ENCODE results near the gene DNAH11. TPM values are rescaled to one million over a fixed set of nuclear protein-coding genes. Genes with fewer than 3 reads are reported as not detected.
A peak's percentile ranks its signal among the peaks of the same experiment; 100 is the strongest.
"Not testable (repeated sequence)": the region's sequence is repeated elsewhere in the genome, so short reads cannot be mapped to it uniquely, and the experiment has no call there.

Gene DNAH11, protein sequence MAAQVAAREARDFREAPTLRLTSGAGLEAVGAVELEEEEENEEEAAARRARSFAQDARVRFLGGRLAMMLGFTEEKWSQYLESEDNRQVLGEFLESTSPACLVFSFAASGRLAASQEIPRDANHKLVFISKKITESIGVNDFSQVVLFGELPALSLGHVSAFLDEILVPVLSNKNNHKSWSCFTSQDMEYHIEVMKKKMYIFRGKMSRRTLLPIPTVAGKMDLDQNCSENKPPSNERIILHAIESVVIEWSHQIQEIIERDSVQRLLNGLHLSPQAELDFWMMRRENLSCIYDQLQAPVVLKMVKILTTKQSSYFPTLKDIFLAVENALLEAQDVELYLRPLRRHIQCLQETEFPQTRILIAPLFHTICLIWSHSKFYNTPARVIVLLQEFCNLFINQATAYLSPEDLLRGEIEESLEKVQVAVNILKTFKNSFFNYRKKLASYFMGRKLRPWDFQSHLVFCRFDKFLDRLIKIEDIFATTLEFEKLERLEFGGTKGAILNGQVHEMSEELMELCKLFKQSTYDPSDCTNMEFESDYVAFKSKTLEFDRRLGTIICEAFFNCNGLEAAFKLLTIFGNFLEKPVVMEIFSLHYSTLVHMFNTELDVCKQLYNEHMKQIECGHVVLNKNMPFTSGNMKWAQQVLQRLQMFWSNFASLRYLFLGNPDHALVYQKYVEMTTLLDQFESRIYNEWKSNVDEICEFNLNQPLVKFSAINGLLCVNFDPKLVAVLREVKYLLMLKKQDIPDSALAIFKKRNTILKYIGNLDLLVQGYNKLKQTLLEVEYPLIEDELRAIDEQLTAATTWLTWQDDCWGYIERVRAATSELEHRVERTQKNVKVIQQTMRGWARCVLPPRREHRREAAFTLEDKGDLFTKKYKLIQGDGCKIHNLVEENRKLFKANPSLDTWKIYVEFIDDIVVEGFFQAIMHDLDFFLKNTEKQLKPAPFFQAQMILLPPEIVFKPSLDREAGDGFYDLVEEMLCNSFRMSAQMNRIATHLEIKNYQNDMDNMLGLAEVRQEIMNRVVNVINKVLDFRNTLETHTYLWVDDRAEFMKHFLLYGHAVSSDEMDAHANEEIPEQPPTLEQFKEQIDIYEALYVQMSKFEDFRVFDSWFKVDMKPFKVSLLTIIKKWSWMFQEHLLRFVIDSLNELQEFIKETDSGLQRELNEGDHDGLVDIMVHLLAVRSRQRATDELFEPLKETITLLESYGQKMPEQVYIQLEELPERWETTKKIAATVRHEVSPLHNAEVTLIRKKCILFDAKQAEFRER (N-terminal part only)
- 1 to 10 TPM; 1.9 to 5.2 (median 2.6) TPM for polyA plus RNA-seq (ENCODE audit: insufficient read length in 4 of 4)

DNA sequence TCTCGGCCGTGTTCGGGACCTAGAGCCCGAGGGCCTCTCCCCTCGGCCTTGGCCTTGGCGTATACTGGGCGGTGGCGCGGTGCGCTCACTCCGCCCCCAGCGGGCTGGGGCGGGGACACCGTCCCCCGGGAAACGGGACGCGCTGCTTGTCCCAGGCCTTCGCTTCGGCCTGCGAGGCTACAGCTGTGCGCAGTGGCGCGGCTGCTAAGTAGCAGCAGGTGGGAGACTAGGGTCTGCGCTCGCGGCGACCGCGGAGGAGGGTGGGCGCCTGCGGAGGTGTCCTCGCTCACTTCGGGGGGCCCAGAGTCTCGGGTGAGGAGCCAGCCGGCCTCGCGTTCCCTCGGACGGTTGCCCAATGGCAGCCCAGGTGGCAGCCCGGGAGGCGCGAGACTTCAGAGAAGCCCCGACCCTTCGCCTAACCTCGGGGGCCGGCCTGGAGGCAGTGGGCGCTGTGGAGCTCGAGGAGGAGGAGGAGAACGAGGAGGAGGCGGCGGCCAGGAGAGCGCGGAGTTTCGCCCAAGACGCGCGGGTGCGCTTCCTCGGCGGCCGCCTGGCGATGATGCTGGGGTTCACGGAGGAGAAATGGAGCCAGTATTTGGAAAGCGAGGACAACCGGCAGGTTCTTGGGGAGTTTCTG, at the start of gene DNAH11:
Gene DNAH11, plus strand, starts transcription at position 149 of the 637 bp plus-strand sequence. Its CDS starts 207 bp downstream, at position 356.
- DNase-seq (ENCODE audit: low read depth in 4 of 4, low spot score in 2 of 4) = peak in 1 of 4 donors; percentile 32

DNA sequence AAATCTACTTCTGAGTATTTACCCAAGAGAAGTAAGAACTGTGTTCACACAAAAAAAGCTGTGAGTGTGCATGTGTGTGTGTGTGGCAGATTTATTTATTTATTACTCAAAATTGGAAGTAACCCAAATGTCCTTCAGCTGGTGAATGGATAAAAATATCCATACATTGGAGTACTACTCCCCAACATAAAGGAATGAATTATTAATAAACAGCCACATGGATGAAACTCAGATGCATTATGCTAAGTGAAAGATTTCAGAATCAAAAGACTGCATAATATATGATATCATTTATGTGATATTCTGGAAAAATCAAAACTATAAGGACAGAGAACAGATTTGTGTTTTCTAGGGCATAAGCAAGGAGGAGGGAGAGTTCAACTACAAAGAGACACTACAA, 47.1 kb upstream of the DNAH11 start:
- no peak for DNase-seq (ENCODE audit: low read depth in 4 of 4, low spot score in 2 of 4)

DNA sequence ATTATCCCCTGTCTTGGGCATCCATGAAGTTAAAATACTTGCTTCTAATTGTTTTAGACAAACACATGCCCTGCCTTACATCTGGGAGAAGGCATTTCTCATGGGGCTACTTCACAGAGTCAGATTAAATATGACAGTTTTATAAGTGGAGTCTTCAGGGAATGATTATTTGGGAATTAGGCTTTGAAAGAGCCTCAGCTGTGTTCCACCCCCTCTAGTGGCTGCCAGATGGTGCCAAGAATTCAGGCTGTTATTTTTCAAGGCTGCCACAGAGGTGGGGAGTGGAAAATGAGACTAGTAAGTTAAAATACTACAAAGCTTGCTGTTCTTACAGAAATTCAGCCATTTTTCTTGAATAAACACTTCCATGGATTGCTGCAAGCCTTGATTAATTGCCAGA, 45.8 kb upstream of the DNAH11 start:
- no peak for DNase-seq (ENCODE audit: low read depth in 4 of 4, low spot score in 2 of 4)

DNA sequence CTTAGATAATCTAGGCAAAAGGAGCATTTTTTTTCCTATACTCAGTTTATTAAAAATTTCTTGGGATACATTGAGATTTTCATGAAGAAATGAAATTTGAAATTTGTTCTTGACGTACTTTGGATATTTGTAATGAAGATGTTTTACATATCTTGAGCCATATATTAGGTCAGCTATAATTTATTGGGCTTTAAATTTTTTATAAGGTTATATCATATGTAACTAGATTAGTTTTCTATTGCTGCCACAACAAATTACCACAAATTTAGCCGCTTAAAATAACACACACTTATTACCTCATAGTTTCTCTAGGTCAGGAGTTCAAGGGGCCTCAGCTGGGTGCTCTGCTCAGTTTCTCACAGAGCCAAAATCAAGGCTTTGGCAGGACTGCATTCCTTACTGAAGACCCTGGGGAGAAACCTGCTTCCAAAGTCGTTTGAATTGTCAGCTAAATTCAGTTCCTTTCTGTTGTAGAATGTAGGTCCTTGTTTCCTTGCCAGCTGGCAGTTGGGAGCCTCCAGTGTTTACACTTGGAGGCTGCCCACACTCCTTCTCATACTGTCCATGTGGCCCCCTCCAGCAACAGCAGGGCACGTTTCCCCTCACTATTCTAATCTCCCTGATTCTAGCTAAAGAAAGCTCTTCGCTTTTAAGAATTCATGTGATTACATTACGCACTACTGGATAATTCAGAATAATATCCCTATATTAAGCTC, 42.6 kb upstream of the DNAH11 start:
- no peak for DNase-seq (ENCODE audit: low read depth in 4 of 4, low spot score in 2 of 4)

DNA sequence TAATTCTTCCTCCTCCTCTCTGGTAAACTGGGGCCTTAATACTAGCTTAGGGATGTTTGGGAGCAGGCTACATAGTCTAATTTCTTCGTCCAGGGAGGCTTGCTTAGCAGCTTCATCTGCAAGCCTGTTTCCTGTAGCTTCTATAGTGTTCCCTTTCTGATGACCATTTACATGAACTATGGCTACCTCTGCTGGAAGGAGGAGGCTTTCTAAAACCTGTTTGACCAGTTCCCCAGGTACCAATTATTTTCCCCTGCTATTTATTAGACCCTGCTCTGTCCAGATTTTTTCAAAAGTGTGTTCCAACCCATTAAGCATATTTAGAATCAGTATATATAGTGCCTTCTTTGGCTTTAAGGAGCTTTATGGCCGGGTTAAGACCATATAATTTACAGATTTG, 38.8 kb upstream of the DNAH11 start:
- DNase-seq (ENCODE audit: low read depth in 4 of 4, low spot score in 2 of 4) = no peak

DNA sequence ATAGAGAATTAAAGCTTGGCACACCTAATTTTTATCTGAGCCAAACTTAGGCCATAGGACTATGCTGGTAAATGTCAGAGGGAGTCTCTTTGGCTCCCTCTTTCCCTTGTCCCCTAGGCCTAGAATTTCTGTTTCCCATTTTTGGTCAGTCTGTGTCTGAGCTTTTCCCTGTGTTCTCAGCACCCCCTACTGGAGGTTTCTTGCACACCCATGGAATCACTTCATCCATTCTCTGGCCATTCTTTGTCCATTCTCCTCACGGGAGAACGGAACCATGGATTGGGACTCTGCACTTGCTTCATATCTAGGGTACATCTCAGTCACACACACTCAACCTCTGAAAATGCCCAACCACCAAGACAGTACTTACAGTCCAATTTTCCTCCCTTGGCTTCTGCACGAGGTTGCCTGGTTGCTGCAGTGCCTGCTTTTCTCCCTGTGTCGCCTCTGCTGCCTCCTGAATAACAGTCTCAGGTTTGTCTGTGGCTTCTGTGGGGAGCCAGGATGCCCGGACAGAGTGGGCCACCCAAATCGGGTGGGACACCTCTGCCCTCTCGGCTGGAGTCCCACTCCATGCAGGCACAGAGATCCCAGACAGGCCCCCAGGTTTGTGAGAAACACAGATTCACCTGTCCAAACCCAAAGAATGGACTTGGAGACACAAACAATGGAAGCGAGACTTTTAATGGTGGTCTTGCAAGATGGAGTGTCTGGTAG, 35.1 kb upstream of the DNAH11 start:
- no peak for DNase-seq (ENCODE audit: low read depth in 4 of 4, low spot score in 2 of 4)

DNA sequence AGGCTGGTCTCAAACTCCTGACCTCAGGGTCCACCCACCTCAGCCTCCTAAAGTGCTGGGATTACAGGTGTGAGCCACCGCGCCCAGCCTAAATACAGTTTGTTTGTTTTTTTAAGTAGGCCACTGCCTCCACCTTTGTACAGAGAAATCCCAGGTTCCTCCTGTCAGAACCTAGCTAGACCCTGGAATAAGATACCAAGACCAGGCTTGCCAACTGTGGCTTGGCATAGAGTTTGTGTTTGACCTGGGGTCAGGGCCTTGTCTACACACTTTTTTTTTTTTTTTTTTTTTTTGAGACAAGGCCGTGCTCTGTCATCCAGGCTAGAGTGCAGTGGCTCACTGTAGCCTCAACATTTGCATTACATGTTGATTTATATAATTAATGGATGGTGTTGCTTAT, 34.3 kb upstream of the DNAH11 start:
- no peak for DNase-seq (ENCODE audit: low read depth in 4 of 4, low spot score in 2 of 4)

DNA sequence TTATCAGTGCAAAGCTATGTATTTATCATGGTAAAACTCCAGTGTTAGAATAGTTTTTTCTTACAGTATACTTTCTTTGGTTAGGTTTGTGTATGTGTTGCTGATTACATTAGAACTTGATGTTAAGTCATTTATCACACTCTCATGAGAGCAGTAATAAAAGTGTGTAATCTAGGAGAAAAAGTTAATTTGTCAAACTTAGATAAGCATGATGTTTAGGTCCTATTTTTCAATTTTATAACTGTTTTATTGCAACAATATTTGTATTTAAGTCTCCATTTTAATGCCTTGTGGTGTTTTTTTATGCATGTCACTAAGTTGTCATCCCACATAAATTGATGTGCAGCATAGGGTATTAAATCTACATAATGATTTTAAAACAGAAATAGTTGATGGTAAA, 28.8 kb upstream of the DNAH11 start:
- DNase-seq (ENCODE audit: low read depth in 4 of 4, low spot score in 2 of 4) = no peak

DNA sequence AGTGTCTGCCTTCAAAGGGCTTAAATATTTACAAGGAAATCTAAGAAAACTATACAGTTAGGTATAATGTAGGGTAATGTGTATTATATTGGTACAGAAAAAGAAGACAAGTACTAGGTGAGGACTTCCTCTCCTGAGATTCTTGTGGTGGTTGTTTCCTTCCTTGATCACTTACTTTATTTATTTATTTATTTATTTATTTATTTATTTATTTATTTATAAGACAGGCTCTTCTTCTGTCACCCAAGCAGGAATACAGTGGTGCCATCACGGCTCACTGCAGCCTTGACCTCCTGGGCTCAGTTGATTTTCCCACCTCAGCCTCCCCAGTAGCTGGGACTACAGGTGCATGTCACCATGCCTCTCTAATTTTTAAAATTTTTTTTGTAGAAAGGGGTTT, 18.2 kb upstream of the DNAH11 start:
- no peak for DNase-seq (ENCODE audit: low read depth in 4 of 4, low spot score in 2 of 4)

DNA sequence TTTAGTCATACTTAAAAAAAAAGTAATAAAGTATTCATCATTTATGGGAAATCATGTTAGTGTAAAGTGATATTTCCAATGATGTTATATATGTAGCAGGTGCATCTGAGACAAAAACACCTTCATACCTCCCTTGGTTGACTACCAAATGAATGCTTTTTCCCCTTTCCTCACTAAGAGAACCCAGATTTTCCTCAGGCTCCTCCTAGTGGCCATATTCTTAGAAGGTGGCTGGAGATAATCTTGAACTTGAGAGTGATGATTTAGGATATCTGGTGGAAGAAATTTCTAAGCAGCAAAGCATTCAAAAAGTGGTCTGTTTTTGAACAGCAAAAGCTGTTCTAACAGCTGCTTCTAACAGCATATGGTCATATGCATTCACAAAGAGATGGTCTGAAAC, 16.8 kb upstream of the DNAH11 start:
- no peak for DNase-seq (ENCODE audit: low read depth in 4 of 4, low spot score in 2 of 4)

DNA sequence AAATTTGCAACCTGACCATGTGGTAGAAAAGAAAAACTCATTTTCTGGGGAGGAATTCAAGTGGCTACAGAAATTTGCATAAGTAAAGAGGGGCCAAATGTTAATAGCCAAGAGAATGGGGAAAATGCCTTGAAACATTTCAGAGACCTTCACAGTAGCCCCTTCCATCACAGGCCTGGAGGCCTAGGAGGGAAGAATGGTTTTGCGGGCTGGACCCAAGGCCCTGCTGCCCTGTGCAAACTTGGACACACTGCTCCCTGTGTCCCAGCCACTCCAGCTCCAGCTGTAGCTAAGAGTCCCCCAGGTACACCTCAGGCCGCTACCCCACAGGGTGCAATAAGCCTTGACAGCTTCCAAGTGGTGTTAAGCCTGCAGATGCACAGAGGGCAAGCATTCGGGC, 16.4 kb upstream of the DNAH11 start:
- no peak for DNase-seq (ENCODE audit: low read depth in 4 of 4, low spot score in 2 of 4)

DNA sequence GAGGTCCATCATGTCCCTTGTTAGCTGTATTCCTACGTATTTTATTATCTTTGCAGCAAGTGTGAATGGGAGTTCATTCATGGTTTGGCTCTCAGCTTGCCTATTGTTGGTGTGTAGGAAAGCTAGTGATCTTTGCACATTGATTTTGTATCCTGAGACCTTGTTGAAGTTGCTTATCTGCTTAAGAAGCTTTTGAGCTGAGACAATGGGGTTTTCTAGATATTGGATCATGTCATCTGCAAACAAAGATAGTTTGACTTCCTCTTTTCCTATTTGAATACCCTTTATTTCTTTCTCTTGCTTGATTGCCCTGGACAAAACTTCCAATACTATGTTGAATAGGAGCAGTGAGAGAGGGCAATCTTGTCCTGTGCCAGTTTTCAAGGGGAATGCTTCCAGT, 10.4 kb upstream of the DNAH11 start:
- not testable (repeated sequence) for DNase-seq (ENCODE audit: low read depth in 4 of 4, low spot score in 2 of 4)

DNA sequence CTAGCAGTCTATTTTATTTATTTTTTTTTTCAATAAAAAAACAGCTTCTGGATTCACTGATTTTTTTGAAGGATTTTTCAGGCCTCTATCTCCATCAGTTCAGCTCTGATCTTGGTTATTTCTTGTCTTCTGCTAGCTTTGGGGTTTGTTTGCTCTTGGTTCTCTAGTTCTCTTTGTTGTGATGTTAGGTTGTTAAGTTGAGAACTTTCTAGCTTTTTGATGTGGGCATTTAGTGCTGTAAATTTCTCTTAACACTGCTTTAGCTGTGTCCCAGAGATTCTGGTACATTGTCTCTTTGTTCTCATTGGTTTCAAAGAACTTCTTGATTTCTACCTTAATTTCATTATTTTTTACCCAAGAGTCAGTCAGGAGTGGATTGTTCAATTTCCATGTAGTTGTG, 9.2 kb upstream of the DNAH11 start:
- not testable (repeated sequence) for DNase-seq (ENCODE audit: low read depth in 4 of 4, low spot score in 2 of 4)

DNA sequence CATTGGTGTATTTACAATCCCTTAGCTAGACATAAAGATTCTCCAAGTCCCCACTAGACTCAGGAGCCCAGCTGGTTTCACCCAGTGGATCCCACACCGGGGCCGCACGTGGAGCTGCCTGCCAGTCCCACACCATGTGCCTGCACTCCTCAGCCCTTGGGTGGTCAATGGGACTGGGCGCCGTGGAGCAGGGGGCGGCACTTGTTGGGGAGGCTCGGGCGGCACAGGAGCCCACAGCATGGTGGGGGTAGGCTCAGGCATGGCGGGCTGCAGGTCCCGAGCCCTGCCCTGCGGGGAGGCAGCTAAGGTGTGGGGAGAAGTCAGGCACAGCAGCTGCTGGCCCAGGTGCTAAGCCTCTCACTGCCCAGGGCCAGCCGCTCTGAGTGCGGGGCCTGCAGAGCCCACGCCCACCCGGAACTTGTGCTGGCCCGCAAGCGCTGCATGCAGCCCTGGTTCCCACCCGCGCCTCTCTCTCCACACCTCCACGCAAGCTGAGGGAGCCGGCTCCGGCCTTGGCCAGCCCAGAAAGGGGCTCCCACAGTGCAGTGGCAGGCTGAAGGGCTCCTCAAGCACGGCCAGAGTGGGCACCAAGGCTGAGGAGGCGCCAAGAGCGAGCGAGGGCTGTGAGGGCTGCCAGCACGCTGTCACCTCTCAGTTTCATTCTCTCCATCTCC, 6.3 kb upstream of the DNAH11 start:
- DNase-seq (ENCODE audit: low read depth in 4 of 4, low spot score in 2 of 4) = not testable (repeated sequence)

DNA sequence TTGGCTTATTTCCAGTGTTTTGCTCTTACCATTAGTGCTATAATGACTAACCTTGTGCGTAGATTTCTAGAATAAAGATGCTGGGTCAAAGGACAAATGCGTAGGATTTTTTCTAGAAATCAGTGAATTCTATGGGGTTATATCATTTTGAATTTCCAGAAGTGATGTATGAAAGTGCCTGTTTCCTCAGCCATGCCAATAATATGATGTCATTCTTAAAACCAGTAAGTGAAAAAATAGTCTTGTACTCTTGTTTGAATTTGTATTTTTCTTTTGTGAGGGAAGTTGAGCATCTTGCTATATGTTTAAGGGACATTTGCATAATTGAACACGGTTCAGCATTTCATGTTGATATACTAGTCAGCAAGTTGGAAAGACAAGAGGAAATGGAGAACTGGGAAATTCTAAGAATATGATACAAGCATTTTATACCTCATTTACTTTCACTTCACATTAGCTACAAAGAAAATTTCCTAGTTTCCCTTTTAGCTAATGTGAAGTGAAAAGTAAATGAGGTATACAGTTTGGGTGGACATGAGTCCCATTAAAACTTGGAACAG, 3.8 kb upstream of the DNAH11 start:
- no peak for DNase-seq (ENCODE audit: low read depth in 4 of 4, low spot score in 2 of 4)

DNA sequence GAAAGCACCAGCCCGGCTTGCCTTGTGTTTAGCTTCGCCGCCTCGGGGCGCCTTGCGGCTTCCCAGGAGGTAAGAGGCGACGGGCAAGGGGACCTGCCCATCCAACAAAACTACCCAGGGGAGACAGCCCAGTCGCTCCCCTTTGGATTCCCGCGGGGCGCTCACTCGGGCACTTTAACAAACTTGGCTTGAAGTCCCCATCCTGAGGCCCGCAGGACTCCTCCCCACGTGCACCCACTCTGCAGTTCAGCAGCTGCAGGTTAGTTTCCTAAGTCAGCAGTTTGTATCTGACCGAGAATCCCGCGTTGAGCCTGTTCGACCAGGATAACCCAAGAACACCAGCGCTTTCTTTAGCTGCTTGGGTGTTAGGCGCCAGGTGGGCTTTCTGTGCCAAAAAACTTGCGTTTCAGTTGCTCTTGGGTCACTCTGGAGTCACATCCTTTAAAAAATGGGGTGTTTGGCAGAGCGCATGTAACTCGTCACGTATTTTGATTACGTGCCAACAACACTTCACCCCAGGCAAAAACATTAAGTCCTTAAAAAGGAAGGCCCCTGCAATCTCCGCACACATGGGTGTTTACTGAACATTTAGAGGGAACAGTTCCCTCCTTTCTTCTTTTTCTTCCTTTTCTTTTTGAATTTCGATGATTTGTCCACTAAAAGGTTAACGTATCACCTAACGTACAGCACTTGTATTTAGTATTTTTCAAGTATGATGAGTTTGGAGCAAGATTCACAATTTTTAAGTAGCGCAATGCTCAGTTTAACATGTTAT, 876 bp downstream of the DNAH11 start:
- no peak for DNase-seq (ENCODE audit: low read depth in 4 of 4, low spot score in 2 of 4)

DNA sequence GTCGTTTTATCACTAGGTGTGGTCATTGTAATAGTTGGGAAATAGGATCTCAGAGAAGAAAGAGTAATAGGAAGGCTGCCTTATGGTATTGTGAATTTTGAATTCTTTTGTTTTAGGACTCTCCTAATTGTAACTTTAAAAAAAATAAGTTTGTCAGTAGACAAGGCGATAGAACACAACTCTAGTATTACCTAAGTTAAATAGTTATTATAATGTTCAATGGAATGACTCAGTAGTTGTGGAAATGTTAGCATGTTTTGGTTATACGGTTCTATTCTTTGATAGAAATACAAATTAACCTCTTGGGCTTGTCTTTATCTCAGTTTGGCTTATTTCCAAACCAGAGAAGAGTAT, 1.4 kb downstream of the DNAH11 start:
- no peak for DNase-seq (ENCODE audit: low read depth in 4 of 4, low spot score in 2 of 4)

DNA sequence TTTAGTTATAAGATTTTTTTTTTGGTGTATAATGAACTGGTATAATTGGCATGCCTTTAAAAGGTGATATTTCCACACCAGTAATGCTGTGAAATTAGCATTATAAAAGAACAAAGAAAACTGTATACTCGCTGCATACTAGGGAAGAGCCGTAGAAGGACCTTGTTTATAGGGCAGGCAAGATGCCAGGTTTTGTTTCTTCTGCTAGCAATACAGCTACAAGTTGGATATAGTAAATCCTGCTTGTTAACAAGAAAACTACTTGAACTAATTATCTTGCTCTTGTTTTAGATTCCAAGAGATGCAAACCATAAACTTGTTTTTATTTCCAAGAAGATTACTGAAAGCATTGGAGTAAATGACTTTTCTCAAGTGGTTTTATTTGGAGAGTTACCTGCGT, 1.9 kb downstream of the DNAH11 start:
- no peak for DNase-seq (ENCODE audit: low read depth in 4 of 4, low spot score in 2 of 4)
